IMR-90 (cell line): Measurements from ENCODE around the gene CALD1.

Experiments used
- BHLHE40 ChIP-seq: fragments of 150-350 bp; IDR thresholded peaks from 2 replicates; pipeline ENCODE4 v1.6.1; 2016; ENCODE audit warnings: mild to moderate bottlenecking, low read depth, low read length
- CTCF ChIP-seq: conservative IDR thresholded peaks from 2 replicates; pipeline ENCODE4 v1.5.1; 2012; ENCODE audit warnings: mild to moderate bottlenecking, low read depth, low read length, improper control_type of control experiment
- ELK1 ChIP-seq: fragments of 150-350 bp; IDR thresholded peaks from 2 replicates; pipeline ENCODE4 v1.6.1; 2016; ENCODE audit warnings: low read depth, mild to moderate bottlenecking, low read length, moderate library complexity, borderline replicate concordance
- MAFK ChIP-seq: IDR thresholded peaks from 2 replicates; pipeline ENCODE4 v1.6.1; 2012; ENCODE audit warnings: low read depth, low read length, improper control_type of control experiment
- MAZ ChIP-seq: IDR thresholded peaks from 2 replicates; pipeline ENCODE4 v1.6.1; 2012; ENCODE audit warnings: low read depth, mild to moderate bottlenecking, low read length, improper control_type of control experiment, moderate library complexity, borderline replicate concordance
- NFE2L2 ChIP-seq: fragments of 150-350 bp; IDR thresholded peaks from 2 replicates; pipeline ENCODE4 v1.6.1; 2016; ENCODE audit warnings: low read depth, mild to moderate bottlenecking, low read length
- POLR2A ChIP-seq: IDR thresholded peaks from 2 replicates; pipeline ENCODE4 v1.6.1; 2012; ENCODE audit warnings: mild to moderate bottlenecking, low read depth, low read length
- RAD21 ChIP-seq: IDR thresholded peaks from 2 replicates; pipeline ENCODE4 v1.6.1; 2012; ENCODE audit warnings: low read length, improper control_type of control experiment
- RFX5 ChIP-seq: IDR thresholded peaks from 2 replicates; pipeline ENCODE4 v1.8.0; 2012; ENCODE audit warnings: low read depth, mild to moderate bottlenecking, low read length, moderate library complexity
- SMC3 ChIP-seq: fragments of 150-350 bp; IDR thresholded peaks from 2 replicates; pipeline ENCODE4 v1.6.1; 2016; ENCODE audit warnings: low read depth, mild to moderate bottlenecking, antibody characterized with exemption, low read length, moderate library complexity
- USF2 ChIP-seq: fragments of 150-350 bp; IDR thresholded peaks from 2 replicates; pipeline ENCODE4 v1.6.1; 2017; ENCODE audit warnings: mild to moderate bottlenecking, antibody characterized with exemption, low read length, low read depth

DNA sequence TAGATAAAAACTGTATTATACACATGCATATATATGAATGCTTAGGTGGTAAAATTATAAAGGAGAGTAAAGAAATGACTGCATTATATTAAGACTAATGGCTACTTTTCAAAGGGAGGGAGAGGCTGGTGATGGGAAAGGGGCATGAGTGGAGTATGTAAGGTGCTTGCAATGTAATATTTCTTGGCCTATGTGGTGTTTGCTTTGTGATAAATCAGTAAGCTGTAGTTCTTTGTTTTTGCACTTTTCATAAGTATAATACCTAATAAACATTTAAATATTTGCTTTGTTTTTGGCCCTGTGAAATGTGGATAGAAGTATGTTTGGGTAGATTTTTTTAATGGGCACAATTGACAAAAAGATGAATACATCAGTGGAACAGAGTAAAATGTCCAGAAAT is 232.8 kb downstream of the CALD1 start:
- TF ChIP-seq CTCF (no peak), RFX5 (no peak), BHLHE40 (no peak), NFE2L2 (no peak), MAFK (no peak), MAZ (no peak), POLR2A (no peak), SMC3 (no peak), ELK1 (no peak), USF2 (no peak), RAD21 (no peak)
